B cell (primary cell): ENCODE results near the gene SDSL. TPM values are rescaled to one million over a fixed set of nuclear protein-coding genes. Genes with fewer than 3 reads are reported as not detected.

ENCODE experiments used
- ATAC-seq: fragments of 200-7000 bp; cut with Tn5 transposase; one replicate; pipeline ENCODE4 v1.10.0; 2021; ENCODE audit warnings: low read depth, mild to moderate bottlenecking, moderate number of reproducible peaks, moderate library complexity
- CTCF ChIA-PET: fragments of 350-600 bp; sonication (Branson Sonifier 250); formaldehyde crosslinking; loops from one replicate; lab custom pipeline; 2021; ENCODE audit warnings: antibody characterized with exemption, inconsistent platforms; lab: Charles Lee
- POLR2A ChIA-PET: fragments of 350-600 bp; sonication (Branson Sonifier 250); formaldehyde crosslinking; loops from one replicate; lab custom pipeline; 2021; ENCODE audit warnings: antibody characterized with exemption; lab: Charles Lee
- DNase-seq: peaks from one replicate; pipeline ENCODE4 v3.0.0; 2013
- H2AFZ ChIP-seq: 2 replicates; pipeline ENCODE4 v1.6.1; 2012; ENCODE audit warnings: mild to moderate bottlenecking, low read depth, low read length; ENCODE audit not compliant: insufficient read depth, poor library complexity, severe bottlenecking
- H3K27ac ChIP-seq, 2 donors: 1 replicate in 1 of 2; 2 replicates in 1 of 2; pipeline ENCODE4 v1.5.1; 2012 to 2013; ENCODE audit warnings: low read length in 2 of 2, mild to moderate bottlenecking in 2 of 2, moderate library complexity in 1 of 2
- H3K27me3 ChIP-seq, 4 experiments: fragments of 200-600 bp in 1 of 4; sonication (generic) in 1 of 4; replicated peaks in 1 of 4; 1 replicate in 2 of 4; 2 replicates in 2 of 4; pipeline versions ENCODE4 v1.6.1 to v1.7.0; 2013 to 2016; ENCODE audit warnings: low read length in 3 of 4, mild to moderate bottlenecking in 2 of 4, mixed read lengths in 1 of 4, moderate library complexity in 1 of 4; ENCODE audit not compliant: insufficient read depth in 4 of 4, control insufficient read depth in 3 of 4; ENCODE audit errors: control extremely low read depth in 1 of 4
- H3K36me3 ChIP-seq, 2 experiments: replicated peaks in 1 of 2; 1 replicate in 1 of 2; 2 replicates in 1 of 2; pipeline versions ENCODE4 v1.6.1 to v1.7.1; 2013; ENCODE audit warnings: low read length in 1 of 2; ENCODE audit not compliant: insufficient read depth in 2 of 2, control insufficient read depth in 1 of 2; ENCODE audit errors: control extremely low read depth in 1 of 2, extremely low read depth in 1 of 2
- H3K4me1 ChIP-seq, 2 donors: fragments of 200-600 bp in 1 of 2; sonication (generic) in 1 of 2; 1 replicate in 1 of 2; 2 replicates in 1 of 2; pipeline versions ENCODE4 v1.5.1 to v1.6.1; 2013 to 2017; ENCODE audit warnings: low read length in 2 of 2; ENCODE audit not compliant: control insufficient read depth in 2 of 2, insufficient read depth in 2 of 2
- H3K4me2 ChIP-seq: replicated peaks from 2 replicates; pipeline ENCODE3; 2012; ENCODE audit warnings: mild to moderate bottlenecking, low read depth, low read length; ENCODE audit not compliant: poor library complexity, severe bottlenecking
- H3K4me3 ChIP-seq, 5 experiments: fragments of 200-600 bp in 1 of 5; sonication (generic) in 1 of 5; 1 replicate in 3 of 5; 2 replicates in 2 of 5; pipeline versions ENCODE4 v1.5.1 to v1.7.0; 2011 to 2016; ENCODE audit warnings: low read length in 4 of 5, mild to moderate bottlenecking in 4 of 5, low read depth in 2 of 5, control low read depth in 1 of 5, moderate library complexity in 1 of 5; ENCODE audit not compliant: insufficient read depth in 1 of 5; ENCODE audit errors: control extremely low read depth in 1 of 5, extremely low read depth in 1 of 5
- H3K79me2 ChIP-seq: fragments of 200-600 bp; sonication (generic); one replicate; pipeline ENCODE4 v1.6.0; 2016; ENCODE audit warnings: low read length; ENCODE audit not compliant: control insufficient read depth, insufficient read depth
- H3K9ac ChIP-seq: fragments of 200-600 bp; sonication (generic); 2 replicates; pipeline ENCODE4 v1.6.1; 2017; ENCODE audit warnings: mild to moderate bottlenecking, low read length, moderate library complexity
- H3K9me3 ChIP-seq, 3 donors: one replicate each; pipeline versions ENCODE4 v1.6.1 to v1.7.1; 2013; ENCODE audit warnings: low read length in 2 of 3; ENCODE audit not compliant: control insufficient read depth in 2 of 3, insufficient read depth in 1 of 3; ENCODE audit errors: control extremely low read depth in 1 of 3
- H4K20me1 ChIP-seq: 2 replicates; pipeline ENCODE4 v1.6.0; 2012; ENCODE audit warnings: mild to moderate bottlenecking, low read length; ENCODE audit not compliant: insufficient read depth, control insufficient read depth, poor library complexity, severe bottlenecking
- H3K27ac Mint-ChIP-seq: one replicate; pipeline ENCODE4 v1.8.0; 2021; ENCODE audit warnings: mixed read lengths
- H3K27me3 Mint-ChIP-seq: one replicate; pipeline ENCODE4 v1.8.0; 2021; ENCODE audit warnings: mixed read lengths
- H3K4me1 Mint-ChIP-seq: one replicate; pipeline ENCODE4 v1.8.0; 2021; ENCODE audit warnings: mixed read lengths
- H3K4me3 Mint-ChIP-seq: one replicate; pipeline ENCODE4 v1.8.0; 2021; ENCODE audit warnings: mixed read lengths
- H3K9me3 Mint-ChIP-seq: one replicate; pipeline ENCODE4 v1.8.0; 2022; ENCODE audit warnings: mixed read lengths; ENCODE audit not compliant: insufficient read depth
- CTCF ChIP-seq: fragments of 200-600 bp; IDR thresholded peaks from one replicate; pipeline ENCODE4 v1.8.0; 2022; ENCODE audit warnings: antibody characterized with exemption, mild to moderate bottlenecking
- EZH2 ChIP-seq: IDR thresholded peaks from 2 replicates; pipeline ENCODE4 v1.6.1; 2012; ENCODE audit warnings: borderline replicate concordance, low read depth, mild to moderate bottlenecking, moderate library complexity, low read length; ENCODE audit not compliant: insufficient read depth, poor library complexity, severe bottlenecking
- WGBS: methylation state at CpG from one replicate; pipeline ENCODE4 v1.1.5; 2013; ENCODE audit warnings: missing lambda C conversion rate; ENCODE audit not compliant: insufficient coverage; 5-methylcytosine and 5-hydroxymethylcytosine counted together
- intact Hi-C: fragments of 100-400 bp; cut with micrococcal nuclease; formaldehyde crosslinking; loops from one replicate; pipeline ENCODE4 v1.10.0; 2022
- polyA plus RNA-seq: library from polyadenylated mRNA; depleted of rRNA; stranded (reverse); fragments of >200 nt; gene quantifications from 2 replicates; pipeline ENCODE4 v1.2.3, GENCODE V29; 2012
- total RNA-seq, 2 donors: library from RNA; stranded (reverse); fragments of 120-200 nt in 1 of 2; gene quantifications; 1 replicate in 1 of 2; 2 replicates in 1 of 2; pipeline versions ENCODE4 v1.2.3 to v1.2.4, GENCODE V29; 2013 to 2022

The SDSL gene
- total and polyA plus RNA-seq, 2 donors (not counting 1 experiment from before 2014, with no cell fraction given), result 0.15 to 0.64 TPM

GRCh38 chr12:113459981-113460380 lies 37.8 kb downstream of the SDSL start:
- intact Hi-C loops, result no loop called here
- H3K27me3 Mint-ChIP-seq, result peaks cover 55% of the 10 kb centered on the region

GRCh38 chr12:113461666-113462065 lies 39.5 kb downstream of the SDSL start:
- ChIA-PET CTCF (interaction anchor here (0.7 to 2.1 kb wide), 7 partner anchors 12 to 482 kb away, joined by 3 to 5 read pairs (median 3); partner anchors contain the start of gene SLC8B1), POLR2A (no interaction called here)
- H3K4me3 ChIP-seq, result no peak overlapping the region
- peak; percentile 14 for ATAC-seq
- intact Hi-C loops, result no loop called here
- no peak overlapping the region for H3K27ac ChIP-seq
- no peak for TF ChIP-seq CTCF
- no peak for TF ChIP-seq EZH2
- Mint-ChIP-seq H3K4me1 (peaks cover 27% of the 10 kb centered on the region), H3K27me3 (peaks cover 57% of the 10 kb centered on the region), H3K27ac (no peak overlapping the region), H3K4me3 (no peak overlapping the region), H3K9me3 (no peaks in the 10 kb centered on the region)
- H3K4me2 ChIP-seq, result no peak overlapping the region
- H3K4me1 ChIP-seq, result peaks cover 30 to 33% of the 10 kb centered on the region in 2 donors
- no peak overlapping the region for H3K9ac ChIP-seq
- H3K9me3 ChIP-seq, result peaks cover 0 to 26% (median 1%) of the 10 kb centered on the region in 3 donors
- no peak overlapping the region for H2AFZ ChIP-seq
- H3K36me3 ChIP-seq, result no peaks in the 10 kb centered on the region
- DNase-seq, result peak; percentile 14
- no peaks in the 10 kb centered on the region for H3K79me2 ChIP-seq
- 34% methylated on average over 3 of the region's 5 CpGs for WGBS
- H3K27me3 ChIP-seq, result peaks cover 0 to 72% (median 45%) of the 10 kb centered on the region in 4 experiments
- no peaks in the 10 kb centered on the region for H4K20me1 ChIP-seq

More at GRCh38 chr12:113459981-113460380, 37.8 kb downstream of the SDSL start:
- Histone ChIP-seq H3K9ac (no peak overlapping the region), H3K27ac (no peak overlapping the region), H3K4me3 (no peak overlapping the region), H3K4me1 (peaks cover 22 to 24% of the 10 kb centered on the region in 2 donors), H2AFZ (no peak overlapping the region), H3K27me3 (peaks cover 0 to 55% (median 36%) of the 10 kb centered on the region in 4 experiments), H3K36me3 (no peaks in the 10 kb centered on the region), H3K79me2 (no peaks in the 10 kb centered on the region), H3K4me2 (no peak overlapping the region), H3K9me3 (peaks cover 0 to 18% (median 1%) of the 10 kb centered on the region in 3 donors), H4K20me1 (no peaks in the 10 kb centered on the region)
- WGBS, result 52% methylated on average over 2 of the region's 4 CpGs
- ATAC-seq, result no peak
- H3K4me1 Mint-ChIP-seq, result peaks cover 19% of the 10 kb centered on the region
- H3K9me3 Mint-ChIP-seq, result no peaks in the 10 kb centered on the region
- H3K27ac Mint-ChIP-seq, result no peak overlapping the region
- CTCF ChIA-PET, result no interaction called here
- no peak overlapping the region for H3K4me3 Mint-ChIP-seq
- TF ChIP-seq CTCF (no peak), EZH2 (no peak)
- no peak for DNase-seq
- POLR2A ChIA-PET, result no interaction called here
